ENCODE data around the gene CFAP77.

Gene CFAP77

DNA sequence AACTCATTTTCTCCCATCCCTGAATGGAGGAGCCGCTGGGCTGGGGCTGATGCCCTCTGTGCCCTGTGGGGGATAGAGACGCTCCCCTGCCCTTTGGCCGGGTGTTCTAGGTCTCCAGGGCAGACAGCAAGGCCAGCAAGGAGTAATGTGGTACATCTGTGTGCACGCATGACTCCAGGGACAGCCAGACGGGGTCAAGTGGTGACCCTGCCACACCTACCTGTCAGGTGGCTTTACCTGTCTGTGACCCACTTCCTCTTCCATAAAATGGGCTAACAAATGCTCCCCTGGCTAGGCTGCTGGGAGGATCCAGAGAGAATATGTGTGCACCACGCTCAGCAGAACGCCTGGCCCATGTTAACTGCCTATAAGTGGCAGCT lies 137.0 kb downstream of the CFAP77 start:
- Histone ChIP-seq H3K4me3 (IDR thresholded peaks at IDR 0.05; ENCODE audit: insufficient read depth, low read depth, low read length) (no peak overlapping the region), H3K36me3 (ENCODE audit: insufficient read depth) (no peaks in the 10 kb centered on the region), H3K4me1 (ENCODE audit: low read depth, poor library complexity, severe bottlenecking) (no peaks in the 10 kb centered on the region), H3K79me2 (ENCODE audit: insufficient read depth, low read depth) (no peaks in the 10 kb centered on the region), H3K27ac (no peak overlapping the region), H4K20me1 (ENCODE audit: insufficient read depth) (no peaks in the 10 kb centered on the region), H3K27me3 (ENCODE audit: insufficient read depth, low read depth) (no peaks in the 10 kb centered on the region), H2AFZ (ENCODE audit: low read depth) (no peak overlapping the region), H3K4me2 (no peak overlapping the region), H3K9ac (no peak overlapping the region)
- TF ChIP-seq, protein P1, sequence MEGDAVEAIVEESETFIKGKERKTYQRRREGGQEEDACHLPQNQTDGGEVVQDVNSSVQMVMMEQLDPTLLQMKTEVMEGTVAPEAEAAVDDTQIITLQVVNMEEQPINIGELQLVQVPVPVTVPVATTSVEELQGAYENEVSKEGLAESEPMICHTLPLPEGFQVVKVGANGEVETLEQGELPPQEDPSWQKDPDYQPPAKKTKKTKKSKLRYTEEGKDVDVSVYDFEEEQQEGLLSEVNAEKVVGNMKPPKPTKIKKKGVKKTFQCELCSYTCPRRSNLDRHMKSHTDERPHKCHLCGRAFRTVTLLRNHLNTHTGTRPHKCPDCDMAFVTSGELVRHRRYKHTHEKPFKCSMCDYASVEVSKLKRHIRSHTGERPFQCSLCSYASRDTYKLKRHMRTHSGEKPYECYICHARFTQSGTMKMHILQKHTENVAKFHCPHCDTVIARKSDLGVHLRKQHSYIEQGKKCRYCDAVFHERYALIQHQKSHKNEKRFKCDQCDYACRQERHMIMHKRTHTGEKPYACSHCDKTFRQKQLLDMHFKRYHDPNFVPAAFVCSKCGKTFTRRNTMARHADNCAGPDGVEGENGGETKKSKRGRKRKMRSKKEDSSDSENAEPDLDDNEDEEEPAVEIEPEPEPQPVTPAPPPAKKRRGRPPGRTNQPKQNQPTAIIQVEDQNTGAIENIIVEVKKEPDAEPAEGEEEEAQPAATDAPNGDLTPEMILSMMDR (conservative IDR thresholded peaks at IDR 0.05; ENCODE audit: low read depth, low read length) = no peak

DNA sequence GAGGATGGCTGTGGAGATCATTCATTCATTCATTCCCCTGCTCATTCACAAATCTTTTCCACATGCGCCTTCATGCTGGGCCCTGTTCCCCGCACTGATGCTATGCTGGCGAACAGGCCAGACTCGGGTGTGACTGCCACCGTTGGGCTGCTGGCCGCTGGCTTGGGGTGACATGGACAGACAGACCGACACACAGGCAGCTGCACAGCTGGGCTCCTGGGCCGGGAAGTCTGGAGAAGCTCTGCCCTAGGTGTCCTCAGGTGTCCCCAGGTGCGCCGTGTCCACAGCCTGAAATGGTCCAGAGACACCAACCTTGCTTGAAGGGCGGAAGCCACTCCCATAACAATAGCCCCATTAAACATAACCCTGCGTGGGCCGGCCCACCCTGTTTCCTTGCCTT lies 137.4 kb downstream of the CFAP77 start:
- Histone ChIP-seq H3K4me2 (no peak overlapping the region), H3K9ac (no peak overlapping the region), H3K4me1 (ENCODE audit: low read depth, poor library complexity, severe bottlenecking) (no peaks in the 10 kb centered on the region), H3K36me3 (ENCODE audit: insufficient read depth) (no peaks in the 10 kb centered on the region), H2AFZ (ENCODE audit: low read depth) (no peak overlapping the region), H3K79me2 (ENCODE audit: insufficient read depth, low read depth) (no peaks in the 10 kb centered on the region), H3K4me3 (IDR thresholded peaks at IDR 0.05; ENCODE audit: insufficient read depth, low read depth, low read length) (no peak overlapping the region), H3K27ac (no peak overlapping the region), H3K27me3 (ENCODE audit: insufficient read depth, low read depth) (no peaks in the 10 kb centered on the region), H4K20me1 (ENCODE audit: insufficient read depth) (no peaks in the 10 kb centered on the region)
- TF ChIP-seq, protein P1 (conservative IDR thresholded peaks at IDR 0.05; ENCODE audit: low read depth, low read length) = no peak

DNA sequence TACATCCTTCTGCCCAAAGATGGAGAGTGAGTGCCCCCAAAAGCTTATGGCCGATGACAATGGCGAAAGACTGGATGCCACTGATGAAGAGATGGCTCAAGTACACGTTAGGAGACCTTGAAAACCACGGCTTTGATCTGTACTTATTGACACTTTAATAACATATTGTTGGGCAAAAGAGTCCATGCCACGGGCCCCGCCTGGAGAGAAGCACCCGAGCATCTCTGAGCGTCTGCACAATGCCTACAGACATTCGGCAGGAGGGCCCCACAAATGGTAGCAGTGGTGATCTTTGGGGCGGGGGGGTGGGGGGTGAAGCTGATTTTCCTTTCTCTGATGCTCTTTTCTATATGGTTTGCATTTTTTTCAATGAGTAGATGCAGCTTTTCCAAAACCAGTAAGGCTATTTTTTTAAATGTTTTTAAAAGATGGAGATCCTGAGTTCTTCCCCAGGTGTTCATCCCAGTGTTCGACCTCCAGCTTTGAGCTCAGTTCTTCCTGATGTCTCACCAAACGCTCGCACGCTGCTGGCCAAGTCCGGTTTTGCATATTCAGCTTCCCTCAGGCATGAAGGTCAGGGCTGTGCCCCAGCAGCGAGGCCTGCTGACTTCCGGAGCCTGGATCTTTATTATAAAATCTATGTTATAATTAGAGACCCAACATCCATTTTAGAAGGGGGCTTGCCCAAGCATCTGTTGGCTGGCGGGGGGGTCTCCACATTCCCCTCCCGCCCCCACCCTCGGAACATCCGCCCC lies 138.1 kb downstream of the CFAP77 start:
- Histone ChIP-seq H3K4me1 (ENCODE audit: low read depth, poor library complexity, severe bottlenecking) (no peaks in the 10 kb centered on the region), H3K27me3 (ENCODE audit: insufficient read depth, low read depth) (no peaks in the 10 kb centered on the region), H3K9ac (no peak overlapping the region), H3K79me2 (ENCODE audit: insufficient read depth, low read depth) (no peaks in the 10 kb centered on the region), H3K4me3 (IDR thresholded peaks at IDR 0.05; ENCODE audit: insufficient read depth, low read depth, low read length) (no peak overlapping the region), H2AFZ (ENCODE audit: low read depth) (no peak overlapping the region), H3K4me2 (no peak overlapping the region), H3K36me3 (ENCODE audit: insufficient read depth) (no peaks in the 10 kb centered on the region), H3K27ac (no peak overlapping the region), H4K20me1 (ENCODE audit: insufficient read depth) (no peaks in the 10 kb centered on the region)
- TF ChIP-seq, protein P1 (conservative IDR thresholded peaks at IDR 0.05; ENCODE audit: low read depth, low read length) = no peak

DNA sequence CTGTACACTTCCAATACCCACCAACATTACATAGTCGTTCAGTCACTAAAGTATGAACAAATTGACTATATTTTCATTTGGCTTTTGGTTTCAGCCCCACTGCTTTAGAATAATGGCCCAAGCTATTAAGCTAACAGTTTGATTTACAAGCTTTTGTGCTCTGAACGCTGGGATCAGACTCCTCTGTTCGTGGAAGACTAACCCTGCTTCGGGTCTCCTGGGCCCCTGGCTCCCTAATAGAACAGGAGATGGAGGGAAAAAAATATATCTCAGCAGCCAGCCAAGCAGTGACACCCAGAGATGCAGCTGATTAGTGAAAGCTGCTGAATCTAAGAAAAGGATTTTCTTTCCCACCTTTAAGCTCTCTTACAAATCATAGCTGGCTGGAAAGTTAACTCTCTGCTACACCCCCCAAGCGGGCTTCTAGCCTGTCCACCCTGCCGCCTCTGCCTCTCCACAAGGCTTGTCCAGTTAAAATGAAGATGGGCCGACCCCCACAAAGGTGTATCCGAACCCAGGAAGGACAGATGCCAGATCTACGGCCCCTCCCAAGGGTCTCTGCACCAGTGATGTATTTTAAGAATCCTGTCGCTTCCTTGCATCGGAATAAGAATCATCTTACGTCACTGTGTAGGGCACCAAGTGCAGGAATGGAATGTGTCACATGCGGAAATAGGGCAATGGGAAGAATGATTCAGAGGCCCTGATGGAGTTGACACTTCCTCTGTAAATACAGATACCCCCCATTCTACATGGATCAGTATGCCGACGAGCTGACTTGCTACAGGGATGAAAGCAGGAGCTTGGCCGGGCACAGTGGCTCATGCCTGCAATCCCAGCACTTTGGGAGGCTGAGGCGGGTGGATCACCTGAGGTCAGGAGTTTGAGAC lies 139.0 kb downstream of the CFAP77 start:
- Histone ChIP-seq H3K9ac (no peak overlapping the region), H3K4me3 (IDR thresholded peaks at IDR 0.05; ENCODE audit: insufficient read depth, low read depth, low read length) (no peak overlapping the region), H3K36me3 (ENCODE audit: insufficient read depth) (no peaks in the 10 kb centered on the region), H3K27me3 (ENCODE audit: insufficient read depth, low read depth) (no peaks in the 10 kb centered on the region), H2AFZ (ENCODE audit: low read depth) (no peak overlapping the region), H3K4me1 (ENCODE audit: low read depth, poor library complexity, severe bottlenecking) (no peaks in the 10 kb centered on the region), H3K79me2 (ENCODE audit: insufficient read depth, low read depth) (no peaks in the 10 kb centered on the region), H3K27ac (no peak overlapping the region), H3K4me2 (no peak overlapping the region), H4K20me1 (ENCODE audit: insufficient read depth) (no peaks in the 10 kb centered on the region)
- TF ChIP-seq, protein P1 (conservative IDR thresholded peaks at IDR 0.05; ENCODE audit: low read depth, low read length) = no peak

Measured in KMS-11 (cell line).